Keratinocyte (primary cell): Measurements from ENCODE around the gene TMEM129. TPM values are rescaled to one million over a fixed set of nuclear protein-coding genes. Genes with fewer than 3 reads are reported as not detected.

Experiments used
- DNase-seq: peaks from one replicate; pipeline ENCODE4 v3.0.0-alpha.2; 2011; ENCODE audit warnings: low read depth, missing footprints, low spot score
- FAIRE-seq: peaks from 2 replicates; lab custom pipeline; 2011; peaks lifted over from hg19 to GRCh38; lab: Jason Lieb, UNC
- H2AFZ ChIP-seq: 2 replicates; pipeline ENCODE4 v1.6.0; 2012; ENCODE audit warnings: low read length, control low read depth, inconsistent platforms; ENCODE audit not compliant: control insufficient read depth
- H3K27ac ChIP-seq: 2 replicates; pipeline ENCODE4 v1.5.1; 2011; ENCODE audit warnings: low read length; ENCODE audit not compliant: control insufficient read depth, insufficient read depth
- H3K27me3 ChIP-seq: 3 replicates; pipeline ENCODE4 v1.6.0; 2011; ENCODE audit warnings: low read length; ENCODE audit not compliant: control insufficient read depth, insufficient read depth; ENCODE audit errors: extremely low read depth
- H3K36me3 ChIP-seq, 2 experiments: 2 replicates in 1 of 2; 3 replicates in 1 of 2; pipeline ENCODE4 v1.5.1; 2011; ENCODE audit warnings: low read length in 2 of 2, mild to moderate bottlenecking in 1 of 2; ENCODE audit not compliant: control insufficient read depth in 2 of 2, insufficient read depth in 2 of 2; ENCODE audit errors: extremely low read depth in 1 of 2
- H3K4me1 ChIP-seq: 3 replicates; pipeline ENCODE4 v1.5.1; 2011; ENCODE audit warnings: low read length; ENCODE audit not compliant: control insufficient read depth, insufficient read depth; ENCODE audit errors: extremely low read depth
- H3K4me2 ChIP-seq: 3 replicates; pipeline ENCODE4 v1.6.0; 2011; ENCODE audit warnings: low read depth, low read length; ENCODE audit not compliant: control insufficient read depth, insufficient read depth; ENCODE audit errors: extremely low read depth
- H3K4me3 ChIP-seq, 3 experiments: fragments of 200-600 bp in 1 of 3; sonication (generic) in 1 of 3; 2 replicates in 2 of 3; 3 replicates in 1 of 3; pipeline ENCODE4 v1.5.1; 2011 to 2016; ENCODE audit warnings: low read length in 3 of 3, mild to moderate bottlenecking in 3 of 3, control low read depth in 2 of 3, inconsistent platforms in 1 of 3, low read depth in 1 of 3, mixed read lengths in 1 of 3, mixed run types in 1 of 3, moderate library complexity in 1 of 3; ENCODE audit not compliant: control insufficient read depth in 2 of 3, insufficient read depth in 2 of 3; ENCODE audit errors: extremely low read depth in 1 of 3
- H3K79me2 ChIP-seq: 2 replicates; pipeline ENCODE4 v1.6.0; 2012; ENCODE audit warnings: low read length; ENCODE audit not compliant: control insufficient read depth, insufficient read depth
- H3K9ac ChIP-seq: 3 replicates; pipeline ENCODE4 v1.6.0; 2011; ENCODE audit warnings: low read length; ENCODE audit not compliant: control insufficient read depth, insufficient read depth; ENCODE audit errors: extremely low read depth
- H3K9me1 ChIP-seq: 3 replicates; pipeline ENCODE4 v1.6.0; 2011; ENCODE audit warnings: low read length; ENCODE audit not compliant: control insufficient read depth, insufficient read depth; ENCODE audit errors: extremely low read depth
- H3K9me3 ChIP-seq: 2 replicates; pipeline ENCODE4 v1.5.1; 2012; ENCODE audit warnings: low read depth, low read length; ENCODE audit not compliant: control insufficient read depth
- H4K20me1 ChIP-seq: 3 replicates; pipeline ENCODE4 v1.6.0; 2011; ENCODE audit warnings: low read length; ENCODE audit not compliant: control insufficient read depth, insufficient read depth; ENCODE audit errors: extremely low read depth
- CTCF ChIP-seq, 3 experiments: IDR thresholded peaks in 1 of 3; conservative IDR thresholded peaks in 1 of 3; optimal IDR thresholded peaks in 1 of 3; 2 replicates in 2 of 3; 3 replicates in 1 of 3; pipeline versions ENCODE3 to v1.5.1; 2011; ENCODE audit warnings: low read length in 3 of 3, mild to moderate bottlenecking in 3 of 3, moderate library complexity in 2 of 3, control low read depth in 1 of 3, inconsistent platforms in 1 of 3; ENCODE audit not compliant: insufficient read depth in 2 of 3; ENCODE audit errors: extremely low read depth in 1 of 3
- EZH2 ChIP-seq: IDR thresholded peaks from one replicate; pipeline ENCODE4 v1.6.1; 2012; ENCODE audit warnings: inconsistent platforms, mild to moderate bottlenecking, low read length, moderate library complexity
- dilution Hi-C: fragments of 300-500 bp; cut with MboI; formaldehyde crosslinking; loops from one replicate; pipeline ENCODE4 v1.7.0; 2020; ENCODE audit warnings: low sequenced_read_pairs; ENCODE audit not compliant: extremely low pct_ligation_motif_present
- polyA plus RNA-seq, 5 experiments: library from polyadenylated mRNA; depleted of rRNA in 3 of 5; stranded (reverse) in 3 of 5; stranded (forward) in 1 of 5; unstranded in 1 of 5; fragments of >200 nt; gene quantifications; 1 replicate in 1 of 5; 2 replicates in 3 of 5; 3 replicates in 1 of 5; pipeline versions ENCODE4 v1.2.1 to v1.2.3, GENCODE V29; 2011 to 2012; ENCODE audit warnings: missing spikeins in 2 of 5, low read depth in 1 of 5, low replicate concordance in 1 of 5

TMEM129 gene
- polyA plus RNA-seq, 1 donor (not counting 4 experiments of a cell fraction or from before 2014, with no cell fraction given): 11.7 TPM

GRCh38 chr4:1690698-1691097 lies 30.4 kb downstream of the TMEM129 start:
- dilution Hi-C loops: no loop called here
- H3K4me2 ChIP-seq: no peak overlapping the region
- DNase-seq: no peak
- H3K9ac ChIP-seq: no peak overlapping the region
- no peaks in the 10 kb centered on the region for H3K9me1 ChIP-seq
- no peaks in the 10 kb centered on the region for H3K4me1 ChIP-seq
- H3K27me3 ChIP-seq: no peaks in the 10 kb centered on the region
- TF ChIP-seq EZH2 (no peak), CTCF (optimal IDR thresholded peaks at IDR 0.05 in 1 of 3, IDR thresholded peaks at IDR 0.05 in 1 of 3, conservative IDR thresholded peaks at IDR 0.05 in 1 of 3; ENCODE audit: extremely low read depth in 1 of 3, insufficient read depth in 2 of 3, low read length in 3 of 3) (no peak)
- no peaks in the 10 kb centered on the region for H3K79me2 ChIP-seq
- H3K4me3 ChIP-seq: no peak overlapping the region
- H4K20me1 ChIP-seq: peaks cover 3% of the 10 kb centered on the region
- no peak overlapping the region for H3K27ac ChIP-seq
- H3K9me3 ChIP-seq: no peaks in the 10 kb centered on the region
- no peak for FAIRE-seq
- H2AFZ ChIP-seq: no peak overlapping the region
- peaks cover 33 to 37% of the 10 kb centered on the region in 2 experiments for H3K36me3 ChIP-seq

- Histone ChIP-seq H3K9me1 (no peaks in the 10 kb centered on the region), H3K4me3 (no peak overlapping the region), H3K27me3 (no peaks in the 10 kb centered on the region), H3K36me3 (peaks cover 5 to 11% of the 10 kb centered on the region in 2 experiments), H2AFZ (no peak overlapping the region), H3K4me1 (peaks cover 10% of the 10 kb centered on the region), H3K9me3 (no peaks in the 10 kb centered on the region), H3K9ac (no peak overlapping the region), H3K4me2 (no peak overlapping the region), H3K79me2 (no peaks in the 10 kb centered on the region), H3K27ac (no peak overlapping the region), H4K20me1 (no peaks in the 10 kb centered on the region)
- no peak for FAIRE-seq
- TF ChIP-seq EZH2: no peak
- TF ChIP-seq CTCF (optimal IDR thresholded peaks at IDR 0.05 in 1 of 3, IDR thresholded peaks at IDR 0.05 in 1 of 3, conservative IDR thresholded peaks at IDR 0.05 in 1 of 3; ENCODE audit: extremely low read depth in 1 of 3, insufficient read depth in 2 of 3, low read length in 3 of 3): no peak
- no peak for DNase-seq
- dilution Hi-C loops: no loop called here
Observed at GRCh38 chr4:1686440-1687036, 34.6 kb downstream of the TMEM129 start.
